Transverse colon (tissue), 4 donors: ENCODE measurements around the gene AKAP1. TPM values are rescaled to one million over a fixed set of nuclear protein-coding genes. Genes with fewer than 3 reads are reported as not detected.

ENCODE experiments used
- DNase-seq: peaks from one replicate; pipeline ENCODE4 v3.0.0-alpha.2; 2019
- H3K27ac ChIP-seq, 4 donors: fragments of 200-600 bp; sonication (generic); 2 replicates each; pipeline ENCODE4 v1.5.1; 2016 to 2018; ENCODE audit warnings: inconsistent platforms in 4 of 4
- H3K27me3 ChIP-seq: fragments of 200-600 bp; sonication (generic); 2 replicates; pipeline ENCODE4 v1.5.1; 2017; ENCODE audit warnings: inconsistent platforms
- H3K36me3 ChIP-seq, 4 donors: fragments of 200-600 bp; sonication (generic); 2 replicates each; pipeline ENCODE4 v1.5.1; 2017 to 2019; ENCODE audit warnings: inconsistent platforms in 4 of 4
- H3K4me1 ChIP-seq, 4 donors: fragments of 200-600 bp; sonication (generic); 2 replicates each; pipeline ENCODE4 v1.5.1; 2017 to 2020; ENCODE audit warnings: inconsistent platforms in 4 of 4
- H3K4me3 ChIP-seq, 4 donors: fragments of 200-600 bp; sonication (generic); 1 replicate in 1 of 4; 2 replicates in 3 of 4; pipeline versions ENCODE4 v1.5.1 to v1.6.1; 2017 to 2019; ENCODE audit warnings: inconsistent platforms in 4 of 4
- H3K9me3 ChIP-seq, 2 donors: fragments of 200-600 bp; sonication (generic); 2 replicates each; pipeline ENCODE4 v1.5.1; 2017 to 2019; ENCODE audit warnings: inconsistent platforms in 2 of 2
- CTCF ChIP-seq, 5 experiments: fragments of 200-600 bp in 3 of 5; fragments of 450-650 bp in 2 of 5; sonication (generic) in 3 of 5; IDR thresholded peaks; 1 replicate in 2 of 5; 2 replicates in 3 of 5; pipeline ENCODE4 v1.5.1; 2016 to 2017; ENCODE audit warnings: antibody characterized with exemption in 5 of 5, inconsistent platforms in 3 of 5, mild to moderate bottlenecking in 2 of 5, moderate library complexity in 1 of 5
- EP300 ChIP-seq: sonication (generic); formaldehyde crosslinking; IDR thresholded peaks from one replicate; pipeline ENCODE4 v1.6.1; 2017; ENCODE audit warnings: antibody characterized with exemption, low read depth
- POLR2A ChIP-seq: fragments of 450-650 bp; IDR thresholded peaks from one replicate; pipeline ENCODE4 v1.6.1; 2016; ENCODE audit warnings: antibody characterized with exemption, mild to moderate bottlenecking, moderate library complexity
- POLR2AphosphoS5 ChIP-seq, 3 donors: sonication (generic); formaldehyde crosslinking; IDR thresholded peaks; one replicate each; pipeline ENCODE4 v1.6.1; 2016; ENCODE audit warnings: antibody characterized with exemption in 3 of 3
- WGBS, 2 donors: methylation state at CpG; one replicate each; pipeline ENCODE4 v1.1.5; 2018; ENCODE audit warnings: low coverage in 1 of 2; 5-methylcytosine and 5-hydroxymethylcytosine counted together
- in situ Hi-C, 4 donors: fragments of 200-750 bp; cut with MboI; loops; one replicate each; pipeline versions ENCODE4 v1.15.0 to v1.15.1; 2017; ENCODE audit warnings: low sequenced_read_pairs in 3 of 4, low pct_ligation_motif_present in 1 of 4, low pct_unique_long_range_greater_than_20kb in 1 of 4
- intact Hi-C: fragments of 100-400 bp; cut with DNase I; formaldehyde crosslinking; loops from one replicate; pipeline ENCODE4 v1.15.1; 2023; ENCODE audit warnings: low total_unique reads
- total RNA-seq, 4 donors: library from RNA; depleted of rRNA; stranded (reverse); fragments of >200 nt; gene quantifications; one replicate each; pipeline ENCODE4 v1.1.0, GENCODE V29; 2016

AKAP1 gene
- total RNA-seq, 4 donors from 2014 or later, result 137 to 193 (median 171) TPM

- peaks cover 21 to 67% (median 54%) of the 10 kb centered on the region in 4 donors for H3K4me1 ChIP-seq
- intact Hi-C loops, result loop anchor here (10.0 kb wide), 1 partner anchor 105 kb away; no protein-coding TSS in a partner anchor
- peak overlapping the region; percentile 81 to 89 (median 88) for H3K27ac ChIP-seq
- no peaks in the 10 kb centered on the region for H3K9me3 ChIP-seq
- in situ Hi-C loops, result loop anchor here in 1 of 4 donors (25.0 kb wide), 1 partner anchor 272 kb away; the partner anchor contains the start of genes C17orf67 and DGKE
- peak in 4 of 5 experiments; percentile 9 to 48 (median 20) for TF ChIP-seq CTCF (IDR thresholded peaks at IDR 0.05)
- TF ChIP-seq EP300, result no peak
- TF ChIP-seq POLR2AphosphoS5 (IDR thresholded peaks at IDR 0.05), result no peak
- 61% methylated on average over 14 of the region's 14 CpGs; no CpG with 5 or more reads in 1 of the 2 donors for WGBS, 2 donors
- peak; percentile 49 for DNase-seq
- H3K36me3 ChIP-seq, result peaks cover 0 to 13% (median 6%) of the 10 kb centered on the region in 4 donors
- no peaks in the 10 kb centered on the region for H3K27me3 ChIP-seq
- H3K4me3 ChIP-seq, result no peak overlapping the region
These were observed 24.5 kb downstream of the AKAP1 start for GRCh38 chr17:57109393-57110151.

GRCh38 chr17:57110152-57110542 is 25.1 kb downstream of the AKAP1 start:
- DNase-seq, result no peak
- peak overlapping the region; percentile 81 to 89 (median 88) for H3K27ac ChIP-seq
- 31 to 81% methylated on average over 2 to 5 of the region's 5 CpGs for WGBS, 2 donors
- H3K4me3 ChIP-seq, result no peak overlapping the region
- peaks cover 0 to 18% (median 9%) of the 10 kb centered on the region in 4 donors for H3K36me3 ChIP-seq
- TF ChIP-seq POLR2AphosphoS5 (IDR thresholded peaks at IDR 0.05), result no peak
- peak in 1 of 5 experiments; percentile 11 for TF ChIP-seq CTCF (IDR thresholded peaks at IDR 0.05)
- intact Hi-C loops (loop anchor here (10.0 kb wide), 1 partner anchor 105 kb away; no protein-coding TSS in a partner anchor), in situ Hi-C loops (loop anchor here in 1 of 4 donors (25.0 kb wide), 1 partner anchor 273 kb away; the partner anchor contains the start of genes C17orf67 and DGKE)
- peaks cover 21 to 62% (median 53%) of the 10 kb centered on the region in 4 donors for H3K4me1 ChIP-seq
- H3K27me3 ChIP-seq, result no peaks in the 10 kb centered on the region
- H3K9me3 ChIP-seq, result no peaks in the 10 kb centered on the region

GRCh38 chr17:57110579-57111325 is 25.7 kb downstream of the AKAP1 start:
- TF ChIP-seq CTCF (IDR thresholded peaks at IDR 0.05) (no peak), EP300 (no peak), POLR2A (no peak), POLR2AphosphoS5 (IDR thresholded peaks at IDR 0.05) (no peak)
- H3K4me1 ChIP-seq, result peaks cover 21 to 56% (median 49%) of the 10 kb centered on the region in 4 donors
- peaks cover 0 to 24% (median 14%) of the 10 kb centered on the region in 4 donors for H3K36me3 ChIP-seq
- peak overlapping the region; percentile 81 to 89 (median 88) for H3K27ac ChIP-seq
- no peak for DNase-seq
- in situ Hi-C loops (loop anchor here in 1 of 4 donors (25.0 kb wide), 1 partner anchor 273 kb away; the partner anchor contains the start of genes C17orf67 and DGKE), intact Hi-C loops (loop anchor here (10.0 kb wide), 1 partner anchor 106 kb away; no protein-coding TSS in a partner anchor)
- H3K4me3 ChIP-seq, result no peak overlapping the region
- H3K9me3 ChIP-seq, result no peaks in the 10 kb centered on the region
- no peaks in the 10 kb centered on the region for H3K27me3 ChIP-seq
- 69 to 77% methylated on average over 4 to 12 of the region's 12 CpGs for WGBS, 2 donors
